Activated CD8-positive, alpha-beta T cell treated with anti-CD3 and anti-CD28 coated beads for 36 hours (primary cell): ENCODE measurements around the gene PRSS12. TPM values are rescaled to one million over a fixed set of nuclear protein-coding genes. Genes with fewer than 3 reads are reported as not detected.

ENCODE experiments used
- ATAC-seq: fragments of 200-7000 bp; cut with Tn5 transposase; one replicate; pipeline ENCODE4 v1.10.0; 2021; ENCODE audit warnings: mild to moderate bottlenecking, moderate library complexity
- CTCF ChIA-PET: fragments of 350-600 bp; sonication (Branson Sonifier 250); formaldehyde crosslinking; loops from one replicate; lab custom pipeline; 2021; ENCODE audit warnings: antibody characterized with exemption; lab: Charles Lee
- POLR2A ChIA-PET: fragments of 350-600 bp; sonication (Branson Sonifier 250); formaldehyde crosslinking; loops from one replicate; lab custom pipeline; 2021; ENCODE audit warnings: antibody characterized with exemption; lab: Charles Lee
- DNase-seq: peaks from one replicate; pipeline ENCODE4 v3.0.0-alpha.2; 2020
- H3K27ac Mint-ChIP-seq: one replicate; pipeline ENCODE4 v1.8.0; 2021; ENCODE audit warnings: mild to moderate bottlenecking, mixed read lengths
- H3K27me3 Mint-ChIP-seq: one replicate; pipeline ENCODE4 v1.8.0; 2021; ENCODE audit warnings: mixed read lengths
- H3K36me3 Mint-ChIP-seq: one replicate; pipeline ENCODE4 v1.8.0; 2021; ENCODE audit warnings: low read depth, mixed read lengths
- H3K4me1 Mint-ChIP-seq: one replicate; pipeline ENCODE4 v1.8.0; 2021; ENCODE audit warnings: low read depth, mixed read lengths
- H3K4me3 Mint-ChIP-seq: one replicate; pipeline ENCODE4 v1.8.0; 2021; ENCODE audit warnings: mild to moderate bottlenecking, moderate library complexity, mixed read lengths
- H3K9me3 Mint-ChIP-seq: one replicate; pipeline ENCODE4 v1.8.0; 2021; ENCODE audit warnings: mixed read lengths
- CTCF ChIP-seq: fragments of 200-600 bp; IDR thresholded peaks from one replicate; pipeline ENCODE4 v1.8.0; 2022; ENCODE audit warnings: antibody characterized with exemption, mild to moderate bottlenecking
- intact Hi-C: fragments of 100-400 bp; cut with micrococcal nuclease; formaldehyde crosslinking; loops from one replicate; pipeline ENCODE4 v1.10.0; 2022
- total RNA-seq, 2 experiments: library from RNA; stranded (reverse); gene quantifications; one replicate each; pipeline ENCODE4 v1.2.3, GENCODE V29; 2021

Gene PRSS12
- total RNA-seq, 2 experiments from 2014 or later: not detected

- no peak for DNase-seq
- Mint-ChIP-seq H3K4me1 (no peaks in the 10 kb centered on the region), H3K27ac (no peak overlapping the region), H3K36me3 (no peaks in the 10 kb centered on the region), H3K27me3 (peaks cover 25% of the 10 kb centered on the region), H3K9me3 (no peaks in the 10 kb centered on the region), H3K4me3 (no peak overlapping the region)
- TF ChIP-seq CTCF: no peak
- ChIA-PET POLR2A (no interaction called here), CTCF (interaction anchor here (1.4 kb wide), 1 partner anchor 11 kb away, joined by 3 read pairs; no protein-coding TSS in a partner anchor)
- intact Hi-C loops: no loop called here
- ATAC-seq: no peak
Measured at GRCh38 chr4:118322831-118323502, 29.8 kb downstream of the PRSS12 start.

- no peak overlapping the region for H3K27ac Mint-ChIP-seq
- H3K4me1 Mint-ChIP-seq: no peaks in the 10 kb centered on the region
- H3K9me3 Mint-ChIP-seq: no peaks in the 10 kb centered on the region
- ChIA-PET CTCF (interaction anchor here (1.7 kb wide), 1 partner anchor 15 kb away, joined by 4 read pairs; no protein-coding TSS in a partner anchor), POLR2A (no interaction called here)
- intact Hi-C loops: no loop called here
- peaks cover 26% of the 10 kb centered on the region for H3K27me3 Mint-ChIP-seq
- no peak overlapping the region for H3K4me3 Mint-ChIP-seq
- no peak for ATAC-seq
- no peak for TF ChIP-seq CTCF
- DNase-seq: no peak
- no peaks in the 10 kb centered on the region for H3K36me3 Mint-ChIP-seq
Measured at GRCh38 chr4:118318931-118319330, 33.9 kb downstream of the PRSS12 start.

- no peaks in the 10 kb centered on the region for H3K9me3 Mint-ChIP-seq
- H3K4me3 Mint-ChIP-seq: no peak overlapping the region
- no peak for TF ChIP-seq CTCF
- ChIA-PET CTCF (interaction anchor here (1.7 kb wide), 1 partner anchor 14 kb away, joined by 4 read pairs; no protein-coding TSS in a partner anchor), POLR2A (no interaction called here)
- ATAC-seq: no peak
- H3K4me1 Mint-ChIP-seq: no peaks in the 10 kb centered on the region
- H3K36me3 Mint-ChIP-seq: no peaks in the 10 kb centered on the region
- H3K27me3 Mint-ChIP-seq: peaks cover 25% of the 10 kb centered on the region
- intact Hi-C loops: no loop called here
- no peak overlapping the region for H3K27ac Mint-ChIP-seq
- DNase-seq: no peak
Measured at GRCh38 chr4:118317691-118318090, 35.1 kb downstream of the PRSS12 start.

GRCh38 chr4:118314221-118314620 is 38.6 kb downstream of the PRSS12 start:
- H3K4me1 Mint-ChIP-seq: no peaks in the 10 kb centered on the region
- ChIA-PET CTCF (interaction anchor here (1.0 to 1.1 kb wide), 2 partner anchors 13 to 30 kb away, joined by 3 read pairs; no protein-coding TSS in a partner anchor), POLR2A (no interaction called here)
- intact Hi-C loops: no loop called here
- no peak overlapping the region for H3K4me3 Mint-ChIP-seq
- ATAC-seq (no peak), DNase-seq (no peak)
- no peaks in the 10 kb centered on the region for H3K9me3 Mint-ChIP-seq
- H3K27ac Mint-ChIP-seq: no peak overlapping the region
- no peaks in the 10 kb centered on the region for H3K36me3 Mint-ChIP-seq
- H3K27me3 Mint-ChIP-seq: peaks cover 12% of the 10 kb centered on the region
- TF ChIP-seq CTCF: no peak

- no peak for ATAC-seq
- H3K9me3 Mint-ChIP-seq: no peaks in the 10 kb centered on the region
- POLR2A ChIA-PET: no interaction called here
- intact Hi-C loops: no loop called here
- CTCF ChIA-PET: interaction anchor here (1.0 kb wide), 2 partner anchors 15 to 29 kb away, joined by 3 read pairs; no protein-coding TSS in a partner anchor
- H3K4me1 Mint-ChIP-seq: no peaks in the 10 kb centered on the region
- no peak overlapping the region for H3K4me3 Mint-ChIP-seq
- TF ChIP-seq CTCF: no peak
- H3K36me3 Mint-ChIP-seq: no peaks in the 10 kb centered on the region
- peaks cover 4% of the 10 kb centered on the region for H3K27me3 Mint-ChIP-seq
- DNase-seq: no peak
- no peak overlapping the region for H3K27ac Mint-ChIP-seq
Measured at GRCh38 chr4:118313098-118313497, 39.7 kb downstream of the PRSS12 start.
